Measurements from ENCODE around the gene FXYD5.
"Not testable (repeated sequence)": the region's sequence is repeated elsewhere in the genome, so short reads cannot be mapped to it uniquely, and the experiment has no call there.

FXYD5 gene

DNA sequence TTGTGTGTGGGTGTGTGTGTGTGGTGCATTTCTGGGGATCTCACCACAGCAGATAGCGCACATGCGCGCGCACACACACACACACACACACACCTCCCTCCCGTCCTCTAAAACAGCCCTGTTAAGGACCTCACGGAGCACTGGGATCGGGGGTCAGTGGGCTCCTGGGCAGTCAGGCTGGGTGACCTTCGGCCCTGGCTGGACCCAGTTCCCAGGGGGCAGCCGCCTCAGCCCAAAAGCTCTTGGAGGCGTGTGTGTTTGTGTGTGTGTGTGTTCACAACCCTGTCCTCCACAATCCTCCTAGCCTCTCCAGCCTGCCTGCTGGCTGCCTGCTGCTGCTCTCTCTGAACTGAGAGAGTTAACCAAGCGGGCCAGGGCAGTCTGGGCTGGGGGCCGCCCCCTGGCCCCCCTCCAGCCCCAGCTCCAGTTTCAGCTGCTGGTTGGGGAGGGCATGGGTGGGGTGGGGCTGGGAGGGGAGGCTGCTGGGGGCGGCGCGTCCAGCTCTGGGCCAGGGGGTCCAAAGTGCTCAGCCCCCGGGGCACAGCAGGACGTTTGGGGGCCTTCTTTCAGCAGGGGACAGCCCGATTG is 16.1 kb upstream of the FXYD5 start, which contains the start of gene FXYD1:
FXYD1 (plus strand) TSS at position 520 of the 588 bp plus-strand sequence. CDS start 1,256 bp downstream, outside the sequence.
- no peak for DNase-seq (ENCODE audit: low spot score)

DNA sequence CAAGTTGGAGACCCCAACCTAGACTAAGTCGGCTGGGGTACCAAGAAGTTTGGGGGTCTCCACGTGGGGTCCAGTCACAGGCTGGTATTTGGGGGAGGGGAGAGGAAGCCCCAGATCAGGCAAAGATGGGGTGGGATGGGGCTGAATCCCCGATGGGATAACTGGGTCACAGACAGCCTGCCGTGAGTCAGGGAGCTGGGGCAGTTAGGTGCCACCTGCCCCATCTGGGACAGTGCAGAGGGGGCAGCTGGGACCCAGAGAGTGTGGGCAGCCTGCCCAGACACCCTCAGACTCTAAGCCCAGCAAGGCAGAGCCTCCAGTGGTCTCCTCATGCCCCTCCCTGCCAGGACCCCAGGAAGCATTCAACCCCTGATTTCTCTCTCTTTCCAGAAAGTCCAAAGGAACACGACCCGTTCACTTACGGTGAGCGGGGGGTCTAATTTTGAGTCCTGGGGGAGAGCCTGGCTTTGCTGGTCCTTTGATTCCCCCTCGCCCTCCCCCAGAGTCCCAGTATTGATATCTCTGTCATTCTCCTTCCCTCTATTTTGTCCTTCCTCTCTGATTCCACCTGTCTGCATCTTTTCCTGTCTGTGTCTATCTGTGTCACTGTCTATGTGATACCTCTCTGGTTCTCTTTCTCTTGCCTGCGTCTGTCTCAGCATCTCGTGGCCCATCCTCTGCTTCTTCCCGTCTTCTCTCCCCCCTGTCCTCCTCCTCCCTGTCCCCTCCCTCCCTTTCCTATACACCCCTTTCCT is 14.2 kb upstream of the FXYD5 start:
- DNase-seq (ENCODE audit: low spot score), result no peak

GRCh38 chr19:35140962-35141836 is 13.3 kb upstream of the FXYD5 start:
- peak; percentile 100 for DNase-seq (ENCODE audit: low spot score)

- no peak for DNase-seq (ENCODE audit: low spot score)
Observed at GRCh38 chr19:35141837-35142605, 12.5 kb upstream of the FXYD5 start.

DNA sequence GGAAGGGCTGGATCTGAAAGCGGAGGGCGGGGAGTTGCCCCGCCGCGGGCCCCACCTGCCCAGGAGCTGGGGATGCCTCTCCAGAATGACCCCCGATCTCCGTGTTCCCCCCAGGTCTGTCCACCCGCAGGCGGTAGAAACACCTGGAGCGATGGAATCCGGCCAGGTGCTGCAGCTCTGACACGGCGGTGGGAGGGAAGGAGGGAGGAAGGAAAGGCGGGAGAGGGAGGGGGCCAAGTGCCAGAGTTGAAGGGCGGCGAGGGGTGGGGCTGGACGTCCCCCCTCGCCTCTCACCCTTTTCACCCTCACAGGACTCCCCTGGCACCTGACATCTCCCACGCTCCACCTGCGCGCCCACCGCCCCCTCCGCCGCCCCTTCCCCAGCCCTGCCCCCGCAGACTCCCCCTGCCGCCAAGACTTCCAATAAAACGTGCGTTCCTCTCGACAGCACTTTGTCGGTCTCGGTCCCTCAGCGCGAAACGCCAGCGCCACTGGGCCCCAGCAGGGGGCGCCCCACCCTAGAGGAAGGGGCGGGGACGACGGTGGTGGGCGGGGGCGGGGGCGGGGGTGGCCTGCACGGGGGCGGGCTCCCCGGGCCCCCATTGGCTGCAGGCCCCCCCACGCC is 11.8 kb upstream of the FXYD5 start:
- DNase-seq (ENCODE audit: low spot score), result peak; percentile 60

DNA sequence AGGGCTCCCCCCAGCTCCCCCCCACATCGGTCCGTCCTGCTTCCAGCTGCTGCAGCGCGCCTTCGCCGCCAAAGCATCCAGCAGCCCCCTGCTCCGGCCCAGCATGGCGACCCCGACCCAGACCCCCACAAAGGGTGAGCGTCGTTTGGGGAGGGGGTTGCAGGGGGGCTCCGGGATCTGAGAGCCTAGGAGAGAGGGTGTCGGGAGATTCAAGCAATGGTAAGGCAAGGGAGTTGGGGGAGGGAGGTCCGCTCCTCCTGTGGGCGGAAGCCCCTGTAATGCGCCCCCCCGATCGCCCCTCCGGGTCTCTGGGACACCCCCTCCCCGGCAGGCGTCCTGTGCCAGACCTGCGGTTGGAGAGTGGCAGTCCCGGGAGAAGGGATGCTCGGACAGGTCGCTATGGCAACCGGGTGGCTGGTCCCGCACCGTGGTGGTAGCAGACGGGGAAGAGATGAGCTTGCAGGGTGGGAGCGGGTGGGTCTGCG is 11.3 kb upstream of the FXYD5 start, which contains the start of gene FXYD7:
FXYD7 (plus strand) TSS at position 25 of the 485 bp plus-strand sequence; CDS start at position 104, 79 bp downstream.
- no peak for DNase-seq (ENCODE audit: low spot score)

DNA sequence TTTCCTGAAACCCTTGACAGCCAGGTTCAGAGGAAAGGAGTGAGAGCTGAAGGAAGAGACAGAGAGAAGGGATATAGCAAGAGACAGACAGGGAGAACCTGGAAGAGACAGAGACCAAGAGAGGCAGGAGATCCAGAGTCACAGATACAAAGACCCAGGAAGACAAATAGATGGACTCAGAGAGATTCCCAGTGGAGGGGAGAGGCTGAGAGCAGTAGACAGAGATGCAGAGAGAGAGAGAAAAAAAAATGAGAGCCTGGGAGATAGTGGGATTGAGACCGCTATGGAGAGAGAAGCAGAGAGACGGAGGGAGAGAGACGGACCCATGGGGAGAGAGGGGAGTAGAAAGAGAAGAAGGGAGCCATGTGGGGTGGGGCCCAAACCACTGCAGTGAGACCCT is 10.7 kb upstream of the FXYD5 start:
- no peak for DNase-seq (ENCODE audit: low spot score)

DNA sequence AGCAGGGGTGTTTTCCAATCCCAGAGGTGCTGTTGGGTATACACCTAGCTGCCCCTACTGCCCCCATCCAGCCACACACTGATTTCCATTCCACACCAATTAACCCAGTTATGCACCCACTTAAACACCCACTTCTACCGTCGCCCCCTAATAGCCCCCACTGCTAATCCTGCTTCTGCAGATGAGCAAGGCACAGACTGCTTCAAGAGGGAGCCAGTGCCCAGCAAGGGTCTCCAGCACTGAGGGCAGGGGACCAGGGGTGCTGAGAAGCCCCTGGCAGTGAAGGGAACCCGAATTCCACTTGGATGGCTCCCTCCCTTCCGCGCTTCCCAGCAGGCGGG is 10.3 kb upstream of the FXYD5 start:
- no peak for DNase-seq (ENCODE audit: low spot score)

DNA sequence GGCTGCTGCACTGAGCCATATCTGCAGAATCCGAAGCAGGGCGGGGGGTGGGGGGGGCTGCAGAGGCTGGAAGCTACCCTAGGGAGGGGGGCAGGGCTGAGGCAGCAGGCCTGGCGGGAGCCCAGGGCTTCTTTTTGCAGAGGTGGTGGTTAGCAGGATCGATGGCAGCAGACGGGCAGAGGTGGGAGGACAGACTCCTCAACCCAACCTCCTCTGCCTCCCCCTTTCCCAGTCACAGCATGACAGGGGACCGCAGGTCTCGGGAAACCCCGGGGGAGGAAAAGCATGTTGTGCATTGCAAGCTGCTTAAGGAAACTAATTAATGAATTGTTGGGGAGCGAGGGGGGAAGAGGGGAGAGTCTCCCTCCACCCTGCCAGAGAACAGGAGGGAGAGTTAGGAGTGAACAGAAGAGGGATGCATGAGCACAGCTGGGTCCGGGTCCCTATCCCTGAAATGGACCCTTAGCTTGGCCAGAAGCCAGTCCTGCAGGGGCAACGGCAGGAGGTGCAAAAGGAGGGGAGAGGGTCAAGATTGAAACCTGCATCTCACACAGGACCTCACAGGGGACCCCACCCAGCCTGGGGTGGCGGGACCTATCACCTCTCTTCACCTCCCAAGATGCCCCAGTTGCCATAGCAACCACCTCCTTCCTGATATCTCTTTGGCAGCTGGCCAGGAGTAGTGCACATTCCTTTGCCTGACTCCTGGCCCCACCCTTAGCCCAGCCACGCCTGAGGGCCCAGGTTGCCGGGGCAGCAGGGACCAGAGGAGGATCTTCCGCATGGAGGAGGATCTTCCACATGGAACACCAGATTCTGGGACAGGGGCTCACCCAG is 9.7 kb upstream of the FXYD5 start:
- DNase-seq (ENCODE audit: low spot score), result no peak

DNA sequence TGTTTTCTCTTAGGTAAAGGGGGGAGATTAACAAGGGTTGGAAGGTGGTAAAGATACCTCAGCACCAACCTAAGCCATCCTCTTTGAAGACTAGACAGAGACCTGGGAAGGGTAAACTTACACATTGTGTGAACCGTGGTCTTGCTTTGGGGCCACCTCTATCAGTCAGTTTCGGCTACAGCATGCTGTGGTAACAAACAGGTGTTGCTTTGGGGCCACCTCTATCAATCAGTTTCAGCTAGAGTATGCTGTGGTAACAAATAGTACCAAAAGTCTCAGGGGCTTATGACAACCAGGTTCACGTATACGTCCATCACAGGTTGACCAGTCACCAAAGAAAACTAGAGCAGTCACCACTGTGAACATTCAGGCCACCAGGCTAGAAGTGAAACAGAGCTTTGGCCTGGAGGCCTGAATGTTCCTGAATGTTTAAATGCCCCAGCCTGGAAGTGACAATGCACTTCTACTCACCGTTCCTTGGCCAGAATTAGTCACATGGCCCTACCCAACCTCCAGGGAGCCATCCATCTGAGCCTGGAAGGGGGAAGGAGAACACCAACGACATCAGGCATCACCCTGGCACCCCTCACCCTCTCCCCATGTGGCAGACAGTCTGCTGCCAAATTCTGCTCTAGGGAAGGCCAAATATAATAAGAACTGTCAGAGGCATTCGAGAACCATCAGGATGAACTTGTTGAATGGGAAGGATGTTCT is 7.6 kb upstream of the FXYD5 start:
- no peak for DNase-seq (ENCODE audit: low spot score)

GRCh38 chr19:35149463-35149862 is 5.1 kb upstream of the FXYD5 start:
- no peak for DNase-seq (ENCODE audit: low spot score)

DNA sequence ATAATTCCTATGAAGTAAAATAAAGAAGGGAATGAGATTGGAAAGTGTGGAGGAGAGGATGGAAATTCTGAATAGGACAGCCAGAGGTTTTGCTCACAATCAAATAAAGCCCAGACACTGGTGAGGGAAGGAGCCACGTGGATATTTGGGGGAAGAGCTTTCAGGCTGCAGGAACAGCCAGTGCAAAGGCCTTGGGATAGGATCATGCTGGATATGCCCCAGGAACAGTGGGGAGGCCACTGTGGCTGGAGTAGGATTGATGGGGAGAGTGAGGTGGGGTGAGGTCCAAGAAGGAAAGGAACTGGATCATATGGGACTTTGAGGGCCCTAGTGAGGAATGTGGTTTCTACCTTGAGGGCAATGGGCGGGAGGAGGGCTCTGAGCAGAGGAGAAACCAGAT is 4.1 kb upstream of the FXYD5 start:
- no peak for DNase-seq (ENCODE audit: low spot score)

DNA sequence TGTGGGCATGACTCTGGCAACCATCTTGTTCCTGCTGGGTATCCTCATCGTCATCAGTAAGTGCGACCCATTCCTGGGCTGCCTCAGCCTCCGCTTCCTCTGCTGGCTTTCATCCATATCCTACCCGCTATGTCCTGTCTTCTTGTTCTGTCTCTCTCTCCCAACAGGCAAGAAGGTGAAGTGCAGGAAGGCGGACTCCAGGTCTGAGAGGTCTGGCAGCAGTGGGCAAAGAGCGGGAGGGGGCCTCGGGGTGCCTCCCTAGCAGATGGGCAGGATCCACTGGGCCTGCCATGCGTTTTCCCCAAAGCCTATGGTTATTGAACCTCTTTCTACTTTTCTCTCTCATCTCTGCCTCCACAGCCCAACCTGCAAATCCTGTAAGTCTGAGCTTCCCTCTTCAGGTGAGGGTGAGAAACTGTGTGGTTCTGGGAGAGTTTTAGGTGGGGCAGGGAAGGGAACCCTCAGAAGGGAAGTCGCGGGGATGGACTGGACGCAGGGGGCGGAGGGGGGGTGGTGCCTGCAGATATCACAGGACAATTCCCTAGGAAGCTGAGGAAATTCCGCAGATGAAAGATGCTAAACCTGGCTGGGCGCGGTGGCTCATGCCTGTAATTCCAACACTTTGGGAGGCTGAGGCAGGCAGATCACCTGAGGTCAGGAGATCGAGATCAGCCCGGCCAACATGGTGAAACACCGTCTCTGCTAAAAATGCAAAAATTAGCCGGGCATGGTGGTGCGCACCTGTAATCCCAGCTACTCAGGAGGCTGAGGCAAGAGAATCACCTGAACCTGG is 3.1 kb upstream of the FXYD5 start:
- no peak for DNase-seq (ENCODE audit: low spot score)

- DNase-seq (ENCODE audit: low spot score), result not testable (repeated sequence)
Observed at GRCh38 chr19:35153129-35153522, 1.4 kb upstream of the FXYD5 start.

DNA sequence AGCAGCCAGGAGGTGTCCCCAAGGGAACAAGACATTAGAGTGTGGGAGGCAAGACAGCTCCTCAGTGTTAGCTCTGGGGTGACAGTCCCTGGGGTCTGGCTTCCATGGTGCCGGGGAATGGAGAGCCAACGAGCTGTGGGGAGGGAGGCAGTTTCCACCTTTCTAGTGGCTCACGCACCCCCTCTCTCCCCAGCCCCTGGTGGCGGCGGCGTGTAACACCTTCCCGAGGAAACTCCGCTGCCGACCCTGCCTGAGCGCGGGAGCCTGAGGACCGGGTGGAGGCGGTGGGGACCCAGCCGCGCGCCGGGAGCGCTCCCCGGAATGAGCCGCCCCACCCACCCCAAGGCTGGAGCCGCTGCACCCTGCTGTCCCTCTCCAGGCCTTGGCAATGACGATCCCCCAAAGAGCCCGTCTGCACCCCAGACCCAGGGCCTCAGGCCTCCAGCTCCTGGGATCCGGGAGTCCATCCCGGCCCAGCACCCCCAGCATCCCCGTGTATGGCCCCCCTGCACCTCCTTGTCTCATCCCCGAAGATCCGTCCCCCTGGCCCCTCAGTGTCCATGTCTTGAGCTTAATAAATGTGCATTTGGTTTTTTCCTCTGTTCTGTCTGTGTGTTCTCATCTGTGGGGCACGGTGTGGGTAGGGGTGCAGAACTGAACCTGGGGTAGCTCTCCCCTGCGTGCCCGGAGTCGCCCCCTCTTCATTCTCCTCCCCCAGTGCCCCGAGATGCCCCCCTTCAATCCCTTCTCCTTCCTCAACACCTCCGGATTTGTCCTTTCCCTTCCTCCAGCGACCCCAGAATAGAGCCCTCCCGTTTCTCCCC is 622 bp upstream of the FXYD5 start:
- peak; percentile 76 for DNase-seq (ENCODE audit: low spot score)

- DNase-seq (ENCODE audit: low spot score), result peak; percentile 26
Observed at GRCh38 chr19:35155441-35155840, 906 bp downstream of the FXYD5 start.

DNA sequence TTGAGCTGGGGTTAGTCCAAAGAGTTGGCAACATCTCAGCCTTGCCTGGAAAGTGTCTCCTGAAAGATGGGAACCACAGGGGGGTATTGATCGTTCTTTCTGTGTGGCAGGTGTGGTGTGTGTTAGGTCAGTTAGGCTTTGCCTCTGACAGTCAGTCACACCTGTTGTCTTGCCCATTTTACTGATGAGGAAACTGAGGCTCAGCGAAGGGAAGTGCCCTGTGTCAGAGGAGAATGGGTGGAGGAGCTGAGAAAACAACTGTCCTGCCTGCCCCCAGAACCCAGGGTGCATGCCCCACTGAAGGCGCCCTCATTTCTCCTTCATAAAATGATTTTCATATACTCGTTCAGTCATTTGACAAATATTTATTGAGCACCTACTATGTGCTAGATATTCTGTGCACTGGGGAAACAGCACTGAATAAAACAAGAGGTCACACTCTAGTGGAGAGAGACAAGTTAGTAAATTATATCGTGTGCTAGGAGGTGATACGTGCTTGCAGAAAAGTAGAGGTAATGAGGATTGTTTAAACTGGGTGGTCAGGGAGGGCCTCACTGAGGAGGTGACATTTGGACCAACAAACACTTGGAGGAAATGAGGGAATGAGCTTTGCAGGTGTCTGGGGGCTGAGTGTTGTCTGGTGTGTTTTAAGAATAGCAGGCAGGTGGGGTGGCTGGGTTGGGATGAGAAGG is 1.6 kb downstream of the FXYD5 start:
- DNase-seq (ENCODE audit: low spot score), result no peak

- DNase-seq (ENCODE audit: low spot score), result no peak
Observed at GRCh38 chr19:35156673-35157014, 2.1 kb downstream of the FXYD5 start.

Data from AG20443 (cell line).